GM12801 (cell line): ENCODE results near the gene CTXN1.

Source experiments
- TF ChIP-seq, protein P1 (sequence below): IDR thresholded peaks from one replicate; pipeline ENCODE4 v1.5.1; 2011; ENCODE audit warnings: control low read depth; ENCODE audit not compliant: insufficient read length; ENCODE audit errors: extremely low read depth

Gene CTXN1

DNA sequence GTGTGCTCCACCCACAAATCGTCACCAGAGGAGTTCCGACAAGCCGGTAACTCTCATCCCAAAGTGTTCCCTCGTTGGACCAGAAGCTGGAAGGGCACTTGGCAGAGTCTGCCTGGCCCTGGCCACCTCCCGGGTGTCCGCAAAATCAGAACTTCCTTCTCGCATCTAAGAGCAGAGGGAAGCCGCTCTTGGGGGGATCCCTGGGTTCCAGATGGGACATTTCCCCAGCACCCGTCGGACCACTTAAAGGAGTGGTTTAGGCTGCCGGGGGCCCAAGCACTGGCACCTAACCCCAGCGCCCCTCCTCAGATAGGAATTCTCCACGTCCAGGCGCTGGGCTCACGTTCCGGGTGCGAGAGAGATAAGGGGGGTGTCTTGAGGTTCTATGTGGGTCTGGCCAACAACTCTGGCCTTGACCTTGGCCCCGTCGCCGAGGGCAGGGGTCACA is 23.1 kb downstream of the CTXN1 start:
- TF ChIP-seq, protein P1, sequence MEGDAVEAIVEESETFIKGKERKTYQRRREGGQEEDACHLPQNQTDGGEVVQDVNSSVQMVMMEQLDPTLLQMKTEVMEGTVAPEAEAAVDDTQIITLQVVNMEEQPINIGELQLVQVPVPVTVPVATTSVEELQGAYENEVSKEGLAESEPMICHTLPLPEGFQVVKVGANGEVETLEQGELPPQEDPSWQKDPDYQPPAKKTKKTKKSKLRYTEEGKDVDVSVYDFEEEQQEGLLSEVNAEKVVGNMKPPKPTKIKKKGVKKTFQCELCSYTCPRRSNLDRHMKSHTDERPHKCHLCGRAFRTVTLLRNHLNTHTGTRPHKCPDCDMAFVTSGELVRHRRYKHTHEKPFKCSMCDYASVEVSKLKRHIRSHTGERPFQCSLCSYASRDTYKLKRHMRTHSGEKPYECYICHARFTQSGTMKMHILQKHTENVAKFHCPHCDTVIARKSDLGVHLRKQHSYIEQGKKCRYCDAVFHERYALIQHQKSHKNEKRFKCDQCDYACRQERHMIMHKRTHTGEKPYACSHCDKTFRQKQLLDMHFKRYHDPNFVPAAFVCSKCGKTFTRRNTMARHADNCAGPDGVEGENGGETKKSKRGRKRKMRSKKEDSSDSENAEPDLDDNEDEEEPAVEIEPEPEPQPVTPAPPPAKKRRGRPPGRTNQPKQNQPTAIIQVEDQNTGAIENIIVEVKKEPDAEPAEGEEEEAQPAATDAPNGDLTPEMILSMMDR, result no peak

DNA sequence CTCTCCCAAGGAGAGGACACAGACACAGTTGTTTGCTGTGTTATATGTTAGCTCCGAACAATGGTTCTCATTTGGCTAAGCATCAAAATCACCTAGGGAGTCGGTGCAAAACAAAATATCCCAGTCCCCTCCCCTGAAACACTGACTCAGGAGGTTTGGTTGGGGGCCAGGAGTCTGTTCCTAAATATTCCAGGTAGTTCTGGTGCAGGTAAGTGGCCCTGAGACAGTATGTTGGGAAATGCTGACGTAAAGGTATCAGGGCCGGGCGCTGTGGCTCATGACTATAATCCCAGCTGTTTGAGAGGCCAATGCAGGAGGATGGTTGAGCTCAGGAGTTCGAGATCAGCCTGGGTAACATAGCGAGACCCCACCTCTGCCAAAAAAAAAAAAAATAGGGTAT is 24.6 kb downstream of the CTXN1 start:
- TF ChIP-seq, protein P1, result no peak

DNA sequence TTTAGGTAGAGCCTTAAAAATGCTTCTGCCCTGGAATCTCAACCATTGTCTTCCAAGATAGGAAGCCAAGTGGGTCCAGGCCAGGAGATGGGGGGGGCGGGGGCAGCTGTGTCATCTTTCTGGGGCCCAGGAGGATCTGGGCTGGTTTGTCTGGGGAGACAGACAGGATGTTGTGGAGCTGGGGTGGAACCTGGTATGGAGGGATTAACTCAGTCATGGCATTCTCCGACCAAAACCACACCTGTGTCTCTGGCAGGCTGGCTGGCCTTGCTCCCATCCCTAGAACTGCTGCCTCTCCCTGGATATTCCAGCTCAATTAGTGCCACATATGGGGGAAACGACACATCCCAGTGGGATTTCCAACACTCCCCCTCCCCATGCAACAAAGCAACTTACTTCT is 25.0 kb downstream of the CTXN1 start:
- TF ChIP-seq, protein P1, result no peak

DNA sequence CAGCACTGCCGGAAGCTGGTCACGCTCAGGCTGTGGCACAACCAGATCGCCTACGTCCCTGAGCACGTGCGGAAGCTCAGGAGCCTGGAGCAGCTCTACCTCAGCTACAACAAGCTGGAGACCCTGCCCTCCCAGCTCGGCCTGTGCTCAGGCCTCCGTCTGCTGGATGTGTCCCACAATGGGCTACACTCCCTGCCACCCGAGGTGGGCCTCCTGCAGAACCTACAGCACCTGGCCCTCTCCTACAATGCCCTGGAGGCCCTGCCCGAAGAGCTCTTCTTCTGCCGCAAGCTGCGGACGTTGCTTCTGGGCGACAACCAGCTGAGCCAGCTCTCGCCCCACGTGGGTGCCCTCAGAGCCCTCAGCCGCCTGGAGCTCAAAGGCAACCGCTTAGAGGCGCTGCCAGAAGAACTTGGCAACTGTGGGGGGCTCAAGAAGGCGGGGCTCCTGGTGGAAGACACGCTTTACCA is 25.5 kb downstream of the CTXN1 start:
- TF ChIP-seq, protein P1, result no peak

DNA sequence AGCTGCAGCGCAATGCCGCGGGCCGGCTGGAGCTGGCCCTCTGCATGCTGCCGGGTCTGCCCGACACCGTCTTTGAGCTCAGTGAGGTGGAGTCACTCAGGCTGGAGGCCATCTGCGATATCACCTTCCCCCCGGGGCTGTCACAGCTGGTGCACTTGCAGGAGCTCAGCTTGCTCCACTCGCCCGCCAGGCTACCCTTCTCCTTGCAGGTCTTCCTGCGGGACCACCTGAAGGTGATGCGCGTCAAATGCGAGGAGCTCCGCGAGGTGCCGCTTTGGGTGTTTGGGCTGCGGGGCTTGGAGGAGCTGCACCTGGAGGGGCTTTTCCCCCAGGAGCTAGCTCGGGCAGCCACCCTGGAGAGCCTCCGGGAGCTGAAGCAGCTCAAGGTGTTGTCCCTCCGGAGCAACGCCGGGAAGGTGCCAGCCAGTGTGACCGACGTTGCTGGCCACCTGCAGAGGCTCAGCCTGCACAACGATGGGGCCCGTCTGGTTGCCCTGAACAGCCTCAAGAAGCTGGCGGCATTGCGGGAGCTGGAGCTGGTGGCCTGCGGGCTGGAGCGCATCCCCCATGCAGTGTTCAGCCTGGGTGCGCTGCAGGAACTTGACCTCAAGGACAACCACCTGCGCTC is 26.1 kb downstream of the CTXN1 start:
- TF ChIP-seq, protein P1, result no peak

DNA sequence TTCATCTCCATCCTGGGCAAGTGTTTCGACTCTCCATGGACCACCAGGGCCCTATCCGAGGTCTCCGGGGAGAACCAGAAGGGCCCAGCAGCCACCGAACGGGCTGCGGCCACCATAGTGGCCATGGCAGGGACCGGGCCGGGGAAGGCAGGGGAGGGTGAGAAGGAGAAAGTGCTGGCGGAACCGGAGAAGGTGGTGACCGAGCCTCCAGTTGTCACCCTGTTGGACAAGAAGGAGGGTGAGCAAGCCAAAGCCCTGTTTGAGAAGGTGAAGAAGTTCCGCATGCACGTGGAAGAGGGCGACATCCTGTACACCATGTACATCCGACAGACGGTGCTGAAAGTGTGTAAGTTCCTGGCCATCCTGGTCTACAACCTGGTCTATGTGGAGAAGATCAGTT is 27.0 kb downstream of the CTXN1 start:
- TF ChIP-seq, protein P1, result no peak

DNA sequence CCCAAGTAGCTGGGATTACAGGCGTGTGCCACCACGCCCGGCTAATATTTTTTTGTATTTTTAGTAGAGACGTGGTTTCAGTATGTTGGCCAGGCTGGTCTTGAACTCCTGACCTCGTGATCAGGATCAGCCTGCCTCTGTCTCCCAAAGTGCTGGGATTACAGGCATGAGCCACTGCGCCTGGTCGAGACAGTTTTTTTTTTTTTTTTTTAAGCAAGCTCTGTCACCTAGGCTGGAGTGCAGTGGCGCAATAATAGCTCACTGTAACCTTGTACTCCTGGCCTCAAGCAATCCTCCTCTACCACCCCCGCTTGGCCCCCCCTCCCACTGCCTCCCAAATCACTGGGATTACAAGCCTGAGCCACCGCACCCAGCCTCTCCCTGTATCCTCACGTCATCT is 28.6 kb downstream of the CTXN1 start:
- TF ChIP-seq, protein P1, result no peak
